PFSK-1 (cell line): Measurements from ENCODE around the gene FNDC5.

Experiments
- POLR2AphosphoS5 ChIP-seq: IDR thresholded peaks from 2 replicates; pipeline ENCODE4 v1.6.1; 2012; ENCODE audit warnings: low read depth, mild to moderate bottlenecking, control low read depth, low read length, moderate library complexity
- SIN3A ChIP-seq: IDR thresholded peaks from 2 replicates; pipeline ENCODE4 v1.6.1; 2012; ENCODE audit warnings: mild to moderate bottlenecking, low read length, moderate library complexity, borderline replicate concordance; ENCODE audit not compliant: insufficient read depth
- TAF1 ChIP-seq: IDR thresholded peaks from 2 replicates; pipeline ENCODE4 v1.6.1; 2012; ENCODE audit warnings: low read length, control low read depth, borderline replicate concordance; ENCODE audit not compliant: insufficient read depth
- TF ChIP-seq, protein P1 (sequence below), 2 experiments: IDR thresholded peaks; 2 replicates each; pipeline versions ENCODE4 v1.6.1 to v1.8.0; 2011 to 2012; ENCODE audit warnings: low read depth in 2 of 2, low read length in 2 of 2, control low read depth in 1 of 2, inconsistent platforms in 1 of 2, mild to moderate bottlenecking in 1 of 2, moderate library complexity in 1 of 2; ENCODE audit not compliant: insufficient read depth in 1 of 2

DNA sequence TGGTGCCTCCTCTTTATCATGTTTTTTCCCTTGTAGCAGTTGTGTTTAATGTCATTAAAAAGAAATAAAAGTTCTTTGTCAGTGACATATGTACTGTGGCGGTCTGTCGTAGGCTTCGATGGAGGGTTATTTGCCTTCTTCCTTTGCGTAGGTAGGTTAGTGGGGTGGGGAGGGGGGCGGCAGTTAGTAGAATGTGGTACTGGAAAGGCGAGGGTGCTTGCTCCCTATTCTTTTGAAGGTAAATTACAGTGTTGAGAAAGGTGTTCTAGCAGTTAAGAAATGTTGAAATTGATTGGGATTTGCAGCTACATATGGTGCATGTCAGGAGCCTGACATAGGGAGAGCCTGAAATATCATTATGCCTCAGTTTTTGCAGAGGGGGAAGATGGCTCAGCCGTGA, 11.9 kb downstream of the FNDC5 start:
- TF ChIP-seq POLR2AphosphoS5 (no peak), TAF1 (no peak), SIN3A (no peak)
- TF ChIP-seq, protein P1, sequence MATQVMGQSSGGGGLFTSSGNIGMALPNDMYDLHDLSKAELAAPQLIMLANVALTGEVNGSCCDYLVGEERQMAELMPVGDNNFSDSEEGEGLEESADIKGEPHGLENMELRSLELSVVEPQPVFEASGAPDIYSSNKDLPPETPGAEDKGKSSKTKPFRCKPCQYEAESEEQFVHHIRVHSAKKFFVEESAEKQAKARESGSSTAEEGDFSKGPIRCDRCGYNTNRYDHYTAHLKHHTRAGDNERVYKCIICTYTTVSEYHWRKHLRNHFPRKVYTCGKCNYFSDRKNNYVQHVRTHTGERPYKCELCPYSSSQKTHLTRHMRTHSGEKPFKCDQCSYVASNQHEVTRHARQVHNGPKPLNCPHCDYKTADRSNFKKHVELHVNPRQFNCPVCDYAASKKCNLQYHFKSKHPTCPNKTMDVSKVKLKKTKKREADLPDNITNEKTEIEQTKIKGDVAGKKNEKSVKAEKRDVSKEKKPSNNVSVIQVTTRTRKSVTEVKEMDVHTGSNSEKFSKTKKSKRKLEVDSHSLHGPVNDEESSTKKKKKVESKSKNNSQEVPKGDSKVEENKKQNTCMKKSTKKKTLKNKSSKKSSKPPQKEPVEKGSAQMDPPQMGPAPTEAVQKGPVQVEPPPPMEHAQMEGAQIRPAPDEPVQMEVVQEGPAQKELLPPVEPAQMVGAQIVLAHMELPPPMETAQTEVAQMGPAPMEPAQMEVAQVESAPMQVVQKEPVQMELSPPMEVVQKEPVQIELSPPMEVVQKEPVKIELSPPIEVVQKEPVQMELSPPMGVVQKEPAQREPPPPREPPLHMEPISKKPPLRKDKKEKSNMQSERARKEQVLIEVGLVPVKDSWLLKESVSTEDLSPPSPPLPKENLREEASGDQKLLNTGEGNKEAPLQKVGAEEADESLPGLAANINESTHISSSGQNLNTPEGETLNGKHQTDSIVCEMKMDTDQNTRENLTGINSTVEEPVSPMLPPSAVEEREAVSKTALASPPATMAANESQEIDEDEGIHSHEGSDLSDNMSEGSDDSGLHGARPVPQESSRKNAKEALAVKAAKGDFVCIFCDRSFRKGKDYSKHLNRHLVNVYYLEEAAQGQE (IDR thresholded peaks at IDR 0.05; ENCODE audit: insufficient read depth in 1 of 2, low read depth in 2 of 2, low read length in 2 of 2): no peak
